Muscle layer of colon (tissue), 2 donors: ENCODE data around the gene ALPK3.

ENCODE experiments used
- H3K27ac ChIP-seq: one replicate; pipeline ENCODE4 v1.7.0; 2013; ENCODE audit warnings: low read depth, mild to moderate bottlenecking, low read length, moderate library complexity
- H3K27me3 ChIP-seq, 2 donors: one replicate each; pipeline ENCODE4 v1.7.0; 2013; ENCODE audit warnings: low read length in 2 of 2, mild to moderate bottlenecking in 2 of 2; ENCODE audit not compliant: insufficient read depth in 2 of 2, control insufficient read depth in 1 of 2
- H3K36me3 ChIP-seq: one replicate; pipeline ENCODE4 v1.7.0; 2013; ENCODE audit warnings: mild to moderate bottlenecking, low read length; ENCODE audit not compliant: insufficient read depth
- H3K4me1 ChIP-seq: one replicate; pipeline ENCODE4 v1.7.0; 2013; ENCODE audit warnings: mild to moderate bottlenecking, low read length; ENCODE audit not compliant: insufficient read depth
- H3K4me3 ChIP-seq, 2 donors: one replicate each; pipeline ENCODE4 v1.7.0; 2013; ENCODE audit warnings: low read length in 2 of 2, low read depth in 1 of 2, mild to moderate bottlenecking in 1 of 2, moderate library complexity in 1 of 2
- H3K9ac ChIP-seq: one replicate; pipeline ENCODE4 v1.7.0; 2013; ENCODE audit warnings: low read length
- H3K9me3 ChIP-seq: one replicate; pipeline ENCODE4 v1.7.0; 2013; ENCODE audit warnings: mild to moderate bottlenecking, low read length
- donor health status: abdominal sarcoma.
- donor health status: Adenocarcinoma of cecum.

ALPK3 gene

DNA sequence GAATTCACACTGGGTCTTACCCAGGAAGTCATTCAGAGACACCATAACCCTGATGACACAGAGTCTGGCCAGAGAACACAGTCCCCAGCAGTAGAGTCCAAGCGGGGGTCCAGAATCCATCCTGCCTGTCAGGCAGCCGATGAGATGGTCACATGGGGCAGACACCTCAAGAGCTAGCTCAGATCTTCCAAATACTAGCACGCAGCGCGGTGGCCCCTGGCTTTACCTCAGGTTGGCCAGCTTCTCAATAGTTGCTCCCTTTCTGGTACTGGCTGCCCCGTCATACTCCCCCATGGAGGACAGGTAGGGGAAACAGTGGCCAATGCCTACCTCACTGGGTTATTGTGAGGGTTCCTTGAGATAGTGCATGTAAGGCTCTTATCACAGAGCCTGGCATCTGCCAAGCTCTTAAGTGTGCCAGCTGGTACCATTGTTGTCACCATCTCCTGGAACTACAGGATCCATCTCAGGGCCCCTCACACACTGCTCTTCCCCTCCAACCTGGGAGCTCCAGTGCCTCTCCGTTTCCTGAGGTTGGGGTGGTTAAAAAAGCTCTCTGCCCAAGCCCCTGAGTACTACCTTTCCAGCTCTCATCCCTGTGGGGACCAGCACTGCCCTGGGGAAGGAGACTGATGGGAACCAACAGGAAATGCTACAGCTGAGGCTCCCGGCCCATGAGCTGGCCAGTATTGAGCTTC, 63.8 kb downstream of the ALPK3 start:
- Histone ChIP-seq H3K4me1 (no peaks in the 10 kb centered on the region), H3K27me3 (no peaks in the 10 kb centered on the region), H3K4me3 (no peak overlapping the region), H3K27ac (no peak overlapping the region), H3K9me3 (no peaks in the 10 kb centered on the region), H3K36me3 (no peaks in the 10 kb centered on the region), H3K9ac (no peak overlapping the region)

GRCh38 chr15:84881520-84881830, 64.3 kb downstream of the ALPK3 start:
- no peak overlapping the region for H3K27ac ChIP-seq

GRCh38 chr15:84883466-84883865, 66.3 kb downstream of the ALPK3 start:
- Histone ChIP-seq H3K4me1 (no peaks in the 10 kb centered on the region), H3K27me3 (no peaks in the 10 kb centered on the region)

More at GRCh38 chr15:84881520-84881830, 64.3 kb downstream of the ALPK3 start:
- Histone ChIP-seq H3K36me3 (no peaks in the 10 kb centered on the region), H3K4me1 (no peaks in the 10 kb centered on the region), H3K9ac (no peak overlapping the region), H3K27me3 (no peaks in the 10 kb centered on the region), H3K4me3 (no peak overlapping the region), H3K9me3 (no peaks in the 10 kb centered on the region)

GRCh38 chr15:84883916-84884781, 67.0 kb downstream of the ALPK3 start, which contains the start of gene SLC28A1:
TSS of gene SLC28A1 (plus strand) at chr15:84884662. CDS start at chr15:84887761, 3,099 bp downstream.
- Histone ChIP-seq H3K9ac (no peak within 1 kb of the TSS), H3K36me3 (no peaks in the 10 kb centered on the region), H3K27me3 (no peaks in the 10 kb centered on the region), H3K9me3 (no peaks in the 10 kb centered on the region), H3K4me1 (no peaks in the 10 kb centered on the region), H3K4me3 (no peak within 1 kb of the TSS), H3K27ac (no peak within 1 kb of the TSS)

More at GRCh38 chr15:84883466-84883865, 66.3 kb downstream of the ALPK3 start:
- no peak overlapping the region for H3K9ac ChIP-seq
- H3K27ac ChIP-seq, result no peak overlapping the region
- no peak overlapping the region for H3K4me3 ChIP-seq
- H3K9me3 ChIP-seq, result no peaks in the 10 kb centered on the region
- H3K36me3 ChIP-seq, result no peaks in the 10 kb centered on the region

DNA sequence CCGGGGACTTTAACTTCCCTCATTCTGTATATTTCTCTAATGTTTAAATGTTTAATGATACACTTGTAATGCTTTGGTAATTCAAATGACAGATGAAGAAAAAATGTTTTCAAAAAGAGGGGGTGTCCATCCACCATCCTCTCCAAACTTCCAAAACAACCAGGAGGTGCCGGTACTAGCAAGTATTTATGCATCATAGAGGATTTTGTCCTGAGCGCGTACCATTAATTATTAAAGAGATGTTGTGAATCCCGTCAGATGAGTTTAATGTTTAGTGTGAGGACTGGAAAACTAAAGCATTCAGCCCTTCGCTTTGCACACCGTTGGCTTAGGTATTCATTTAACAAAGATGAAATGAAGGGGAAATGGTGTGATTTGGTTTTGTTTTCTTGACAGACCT, 68.6 kb downstream of the ALPK3 start:
- no peaks in the 10 kb centered on the region for H3K9me3 ChIP-seq
- no peaks in the 10 kb centered on the region for H3K4me1 ChIP-seq
- H3K4me3 ChIP-seq, result no peak overlapping the region
- peaks cover 0 to 6% of the 10 kb centered on the region in 2 donors for H3K27me3 ChIP-seq
- H3K9ac ChIP-seq, result no peak overlapping the region
- H3K27ac ChIP-seq, result no peak overlapping the region
- no peaks in the 10 kb centered on the region for H3K36me3 ChIP-seq

GRCh38 chr15:84886211-84886983, 69.2 kb downstream of the ALPK3 start:
- Histone ChIP-seq H3K9me3 (no peaks in the 10 kb centered on the region), H3K27ac (no peak overlapping the region), H3K36me3 (no peaks in the 10 kb centered on the region), H3K4me1 (no peaks in the 10 kb centered on the region), H3K9ac (no peak overlapping the region), H3K27me3 (peaks cover 0 to 6% of the 10 kb centered on the region in 2 donors), H3K4me3 (no peak overlapping the region)

DNA sequence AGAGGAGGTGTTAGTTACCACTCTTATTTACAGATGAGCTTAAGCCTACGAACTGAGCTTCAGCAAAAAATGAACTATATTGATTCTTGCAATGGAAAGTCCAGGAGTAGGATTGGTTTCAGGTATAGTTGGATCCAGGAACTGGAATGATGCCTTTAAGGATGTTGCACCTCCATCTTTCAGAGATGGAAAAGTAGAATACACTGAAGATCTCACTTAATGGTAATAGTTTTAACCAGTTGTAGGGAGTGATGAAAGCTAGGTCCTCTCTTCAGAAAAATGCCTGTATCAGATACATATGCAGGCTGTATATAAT, 69.8 kb downstream of the ALPK3 start:
- no peak overlapping the region for H3K9ac ChIP-seq
- H3K27me3 ChIP-seq, result peaks cover 0 to 6% of the 10 kb centered on the region in 2 donors
- H3K9me3 ChIP-seq, result no peaks in the 10 kb centered on the region
- H3K4me3 ChIP-seq, result no peak overlapping the region
- no peaks in the 10 kb centered on the region for H3K4me1 ChIP-seq
- no peak overlapping the region for H3K27ac ChIP-seq
- no peaks in the 10 kb centered on the region for H3K36me3 ChIP-seq

- H3K36me3 ChIP-seq, result no peaks in the 10 kb centered on the region
- no peak overlapping the region for H3K9ac ChIP-seq
- H3K9me3 ChIP-seq, result no peaks in the 10 kb centered on the region
- H3K27me3 ChIP-seq, result peaks cover 0 to 6% of the 10 kb centered on the region in 2 donors
- H3K4me3 ChIP-seq, result no peak overlapping the region
- no peaks in the 10 kb centered on the region for H3K4me1 ChIP-seq
- H3K27ac ChIP-seq, result no peak overlapping the region
Observed at GRCh38 chr15:84887938-84888337, 70.8 kb downstream of the ALPK3 start.

GRCh38 chr15:84888639-84889038, 71.5 kb downstream of the ALPK3 start:
- Histone ChIP-seq H3K9ac (no peak overlapping the region), H3K9me3 (no peaks in the 10 kb centered on the region), H3K27me3 (peaks cover 0 to 6% of the 10 kb centered on the region in 2 donors), H3K36me3 (no peaks in the 10 kb centered on the region), H3K4me3 (no peak overlapping the region), H3K4me1 (no peaks in the 10 kb centered on the region), H3K27ac (no peak overlapping the region)

DNA sequence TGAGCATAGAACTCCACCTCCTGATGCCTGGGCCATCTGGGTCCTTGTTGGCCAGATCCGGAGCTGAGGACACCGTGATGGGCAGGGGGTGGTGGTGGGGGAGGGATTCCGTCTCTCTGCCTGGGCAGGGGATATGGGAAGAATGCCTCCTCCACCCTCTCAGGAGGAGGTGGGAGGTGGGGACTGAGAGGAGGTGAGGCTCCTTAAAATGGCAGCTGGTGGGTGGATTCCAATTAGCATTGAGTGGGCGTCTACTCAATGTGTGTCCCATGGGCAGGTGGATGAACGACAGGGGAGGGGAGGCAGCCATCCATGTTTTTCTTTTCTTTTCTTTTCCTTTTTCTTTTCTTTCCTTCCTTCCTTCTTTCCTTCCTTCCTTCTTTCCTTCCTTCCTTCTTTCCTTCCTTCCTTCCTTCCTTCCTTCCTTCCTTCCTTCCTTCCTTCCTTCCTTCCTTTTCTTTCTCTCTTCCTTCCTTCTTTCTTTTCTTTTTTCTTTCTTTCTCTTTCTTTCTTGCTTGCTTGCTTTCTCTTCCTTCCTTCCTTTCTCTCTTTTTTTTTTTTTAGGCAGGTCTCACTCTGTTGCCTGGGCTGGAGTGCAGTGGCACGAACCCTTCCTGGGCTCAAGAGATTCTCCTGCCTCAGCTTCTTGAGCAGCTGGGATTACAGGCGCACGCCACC, 72.3 kb downstream of the ALPK3 start:
- Histone ChIP-seq H3K9me3 (no peaks in the 10 kb centered on the region), H3K9ac (no peak overlapping the region), H3K4me1 (no peaks in the 10 kb centered on the region), H3K36me3 (no peaks in the 10 kb centered on the region), H3K27me3 (peaks cover 0 to 6% of the 10 kb centered on the region in 2 donors), H3K27ac (no peak overlapping the region), H3K4me3 (no peak overlapping the region)
